ENCODE results near the gene NLGN3.

NLGN3 gene

GRCh38 chrX:71195964-71196649 lies 51.5 kb downstream of the NLGN3 start:
- DNase-seq (ENCODE audit: low read depth): no peak
- H3K4me3 ChIP-seq (ENCODE audit: control insufficient read depth, low read depth, low read length): no peak overlapping the region
- no peak for TF ChIP-seq CTCF (conservative IDR thresholded peaks at IDR 0.05; ENCODE audit: control insufficient read depth, insufficient read depth, low read depth, low read length)

DNA sequence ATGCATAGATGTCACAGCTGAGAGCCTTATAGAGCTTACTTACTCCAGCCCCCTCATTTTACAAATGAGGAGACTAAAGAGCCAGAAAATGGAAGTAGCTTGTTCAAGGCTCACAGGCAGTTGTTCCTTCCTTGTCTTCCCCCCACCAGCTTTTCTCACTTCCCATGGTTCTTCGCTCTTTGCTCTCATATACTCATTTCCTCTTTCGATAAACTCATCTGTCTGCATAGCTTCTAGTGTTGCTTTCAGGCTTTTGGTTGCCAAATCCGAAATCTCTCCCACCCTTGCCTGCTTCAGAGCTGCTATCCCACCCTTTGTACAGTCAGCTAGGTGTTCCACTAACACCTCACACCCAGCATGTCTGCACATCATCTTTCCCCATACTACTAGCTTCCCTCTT lies 53.4 kb downstream of the NLGN3 start:
- no peak for TF ChIP-seq CTCF (conservative IDR thresholded peaks at IDR 0.05; ENCODE audit: control insufficient read depth, insufficient read depth, low read depth, low read length)
- H3K4me3 ChIP-seq (ENCODE audit: control insufficient read depth, low read depth, low read length): no peak overlapping the region
- DNase-seq (ENCODE audit: low read depth): no peak

DNA sequence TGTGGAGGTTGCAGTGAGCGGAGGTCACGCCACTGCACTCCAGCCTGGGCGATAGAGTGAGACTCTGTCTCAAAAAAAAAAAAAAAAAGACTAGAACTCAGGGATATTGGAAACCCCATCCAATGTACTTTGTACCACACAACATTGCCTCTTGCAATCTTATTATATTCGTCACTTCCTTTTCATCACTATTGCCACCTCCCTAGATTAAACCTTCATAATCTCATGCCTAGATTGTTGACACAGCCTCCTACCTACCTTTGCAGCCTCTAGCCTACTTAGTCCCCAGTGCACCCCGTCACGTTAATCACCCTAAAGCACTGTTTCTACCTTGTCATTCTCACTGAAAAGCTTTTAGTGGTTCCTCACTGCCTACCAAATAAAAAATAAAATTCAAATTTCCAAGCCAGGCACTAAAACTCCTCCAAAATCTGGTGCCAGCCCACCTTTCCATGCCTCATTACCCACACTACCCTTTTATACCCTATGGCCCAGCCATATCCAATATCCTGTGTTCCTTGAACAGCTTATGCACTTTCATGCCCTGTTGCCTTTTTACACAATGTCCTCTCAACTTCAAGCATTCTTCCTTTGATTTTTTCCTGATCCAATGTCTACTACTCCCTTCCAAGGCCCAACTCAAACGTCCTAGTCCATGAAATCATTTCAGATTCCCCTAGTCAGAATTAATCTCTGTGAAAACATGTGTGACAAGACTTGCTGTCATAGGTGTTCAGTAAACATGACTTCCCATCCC lies 54.8 kb downstream of the NLGN3 start:
- no peak for TF ChIP-seq CTCF (conservative IDR thresholded peaks at IDR 0.05; ENCODE audit: control insufficient read depth, insufficient read depth, low read depth, low read length)
- H3K4me3 ChIP-seq (ENCODE audit: control insufficient read depth, low read depth, low read length): no peak overlapping the region
- no peak for DNase-seq (ENCODE audit: low read depth)

GRCh38 chrX:71210816-71211215 lies 66.2 kb downstream of the NLGN3 start:
- DNase-seq (ENCODE audit: low read depth): peak; percentile 80
- H3K4me3 ChIP-seq (ENCODE audit: control insufficient read depth, low read depth, low read length): no peak overlapping the region
- no peak for TF ChIP-seq CTCF (conservative IDR thresholded peaks at IDR 0.05; ENCODE audit: control insufficient read depth, insufficient read depth, low read depth, low read length)

- DNase-seq (ENCODE audit: low read depth): no peak
- no peak overlapping the region for H3K4me3 ChIP-seq (ENCODE audit: control insufficient read depth, low read depth, low read length)
- no peak for TF ChIP-seq CTCF (conservative IDR thresholded peaks at IDR 0.05; ENCODE audit: control insufficient read depth, insufficient read depth, low read depth, low read length)
Observed at GRCh38 chrX:71212536-71212935, 67.9 kb downstream of the NLGN3 start.

DNA sequence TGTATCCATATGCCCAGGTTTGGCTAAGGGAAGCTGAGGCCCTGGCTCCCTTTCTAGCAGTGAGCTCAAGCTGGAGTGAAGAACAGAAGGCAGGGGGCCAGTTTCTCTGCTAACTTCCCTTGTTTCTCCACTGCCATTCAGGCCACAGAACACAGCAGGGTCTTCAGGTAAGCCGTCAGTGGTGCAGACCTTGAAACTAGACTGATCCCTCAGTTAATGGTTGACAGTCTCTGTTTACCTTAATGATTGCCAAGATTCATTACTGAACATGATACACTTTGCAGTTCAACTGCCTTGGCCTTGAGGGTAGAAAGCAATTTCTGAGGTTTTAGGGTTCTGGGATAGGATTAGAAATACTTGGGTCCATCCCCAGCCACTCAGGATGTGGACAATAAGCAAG lies 69.5 kb downstream of the NLGN3 start:
- no peak for TF ChIP-seq CTCF (conservative IDR thresholded peaks at IDR 0.05; ENCODE audit: control insufficient read depth, insufficient read depth, low read depth, low read length)
- no peak overlapping the region for H3K4me3 ChIP-seq (ENCODE audit: control insufficient read depth, low read depth, low read length)
- no peak for DNase-seq (ENCODE audit: low read depth)
